Esophagus mucosa (tissue), 1 donor: Measurements from ENCODE around the gene GAGE10. TPM values are rescaled to one million over a fixed set of nuclear protein-coding genes. Genes with fewer than 3 reads are reported as not detected.

Experiments used
- ATAC-seq: fragments of 200-7000 bp; cut with Tn5 transposase; one replicate; pipeline ENCODE4 v1.9.1; 2020
- total RNA-seq: library from RNA; stranded (reverse); gene quantifications from one replicate; pipeline ENCODE4 v1.2.4, GENCODE V29; 2023
- donor health status: DM: yes; HTN: yes; CAD: no.

The GAGE10 gene, protein sequence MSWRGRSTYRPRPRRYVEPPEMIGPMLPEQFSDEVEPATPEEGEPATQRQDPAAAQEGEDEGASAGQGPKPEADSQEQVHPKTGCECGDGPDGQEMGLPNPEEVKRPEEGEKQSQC
- total RNA-seq = not detected

GRCh38 chrX:49303346-49303745 is at the start of gene GAGE10:
Gene GAGE10 (plus strand): TSS chrX:49303646. CDS start chrX:49304860, 1,214 bp downstream.
- ATAC-seq = no peak

GRCh38 chrX:49254639-49255038 is 48.8 kb upstream of the GAGE10 start:
- ATAC-seq = no peak

DNA sequence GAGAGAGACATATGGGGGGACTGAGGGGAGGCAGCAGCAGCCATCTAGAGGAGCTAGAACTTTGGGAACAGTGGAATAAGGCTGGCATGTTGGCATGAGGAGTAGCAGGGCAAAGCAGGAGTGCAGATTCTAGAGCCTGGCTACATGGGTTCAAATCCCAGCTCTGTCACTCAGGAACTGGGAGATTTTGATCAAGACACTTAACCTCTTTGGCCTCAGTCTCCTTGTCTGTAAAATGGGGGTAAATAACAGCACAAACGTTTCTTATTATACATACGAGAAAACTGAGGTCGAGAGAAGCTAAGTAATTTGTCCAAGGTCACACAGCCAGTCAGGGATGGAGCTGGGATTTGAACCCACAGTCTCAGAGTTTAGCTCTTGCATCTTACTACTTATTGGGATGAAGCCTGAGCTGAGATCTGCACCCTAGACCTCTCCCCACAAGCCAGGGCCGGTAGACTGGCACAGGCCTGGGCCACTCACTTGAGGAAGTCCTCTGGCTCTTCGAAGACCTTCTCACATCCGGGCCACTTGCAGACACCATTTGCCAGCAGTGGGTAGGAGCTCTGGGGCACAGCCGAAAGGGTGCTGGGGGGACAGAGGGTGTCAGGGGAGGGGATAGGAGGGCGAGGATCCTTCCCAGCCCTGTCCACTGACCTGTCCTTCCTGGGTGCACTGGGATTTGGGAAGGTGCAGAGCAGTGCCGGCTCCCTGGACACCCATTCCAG is 47.0 kb upstream of the GAGE10 start:
- ATAC-seq = no peak

- ATAC-seq = no peak
Measured at GRCh38 chrX:49257074-49257790, 46.2 kb upstream of the GAGE10 start.

DNA sequence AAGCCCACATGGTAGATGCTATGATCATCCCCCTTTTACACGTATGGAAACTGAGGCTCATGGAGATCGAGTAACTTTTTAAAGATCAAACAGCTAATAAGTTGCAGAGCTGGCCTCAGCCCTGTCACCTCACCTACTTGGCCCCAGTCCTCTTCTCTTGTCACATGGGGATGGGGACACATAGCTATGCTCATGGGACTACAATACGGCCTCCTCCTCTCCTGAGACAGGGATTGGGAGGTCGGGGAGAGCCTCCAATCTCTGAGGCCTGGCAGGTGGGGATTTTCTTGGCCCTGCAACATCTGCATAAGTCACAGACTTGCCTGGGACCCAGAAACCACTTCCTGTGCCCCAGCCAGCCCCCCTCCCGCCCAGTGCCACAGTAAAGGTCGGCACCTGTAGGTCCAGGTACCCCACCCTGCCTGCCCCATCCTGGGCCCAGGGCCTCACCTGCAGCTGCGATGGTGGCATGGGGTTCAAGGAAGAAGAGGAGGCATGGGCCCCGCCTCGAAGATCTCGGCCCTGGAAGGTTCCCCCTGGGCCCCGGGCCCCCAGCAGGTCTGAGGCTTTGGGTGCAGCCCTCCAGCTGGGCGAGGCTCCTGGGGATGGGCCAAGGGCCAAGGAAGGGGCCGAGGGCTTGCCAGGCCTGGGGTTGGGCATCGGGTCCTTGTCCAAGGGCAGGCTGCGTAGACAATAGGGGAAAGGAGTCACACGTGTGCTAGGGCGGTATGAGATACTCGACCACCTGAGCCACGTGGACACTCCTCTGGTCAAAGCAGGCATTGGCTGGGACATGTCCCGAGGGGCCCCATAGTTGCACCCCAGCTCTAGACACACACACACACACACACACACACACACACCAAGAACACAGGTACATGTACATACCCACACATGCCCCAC is 45.3 kb upstream of the GAGE10 start:
- peak; percentile 13 for ATAC-seq

DNA sequence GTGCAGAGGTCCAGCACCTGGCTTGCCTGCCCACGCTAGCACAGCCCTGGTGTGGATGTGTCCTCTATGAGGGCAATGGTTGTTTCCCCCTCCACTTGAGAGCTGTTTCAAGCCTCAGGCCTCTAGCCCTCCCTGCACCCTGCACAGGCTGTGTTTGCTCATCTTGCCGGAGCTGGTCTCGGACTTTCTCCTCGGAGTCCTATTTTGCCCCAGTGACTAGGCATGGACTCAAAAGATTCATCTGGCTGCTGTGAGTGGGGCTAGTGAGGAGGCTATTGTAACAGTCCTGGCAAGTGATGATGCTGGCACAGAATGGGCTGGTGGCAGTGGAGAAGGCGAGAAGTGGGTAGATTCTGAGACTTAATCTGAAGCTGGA is 44.7 kb upstream of the GAGE10 start:
- ATAC-seq = no peak

- no peak for ATAC-seq
Measured at GRCh38 chrX:49260221-49260985, 43.0 kb upstream of the GAGE10 start.

- no peak for ATAC-seq
Measured at GRCh38 chrX:49262603-49263002, 40.8 kb upstream of the GAGE10 start.

GRCh38 chrX:49263631-49264030 is 39.8 kb upstream of the GAGE10 start:
- ATAC-seq = no peak

- ATAC-seq = no peak
Measured at GRCh38 chrX:49264460-49264859, 39.0 kb upstream of the GAGE10 start, which contains the start of gene FOXP3. Gene FOXP3 (minus strand): TSS chrX:49264710. CDS start chrX:49258505, 6,205 bp downstream.

DNA sequence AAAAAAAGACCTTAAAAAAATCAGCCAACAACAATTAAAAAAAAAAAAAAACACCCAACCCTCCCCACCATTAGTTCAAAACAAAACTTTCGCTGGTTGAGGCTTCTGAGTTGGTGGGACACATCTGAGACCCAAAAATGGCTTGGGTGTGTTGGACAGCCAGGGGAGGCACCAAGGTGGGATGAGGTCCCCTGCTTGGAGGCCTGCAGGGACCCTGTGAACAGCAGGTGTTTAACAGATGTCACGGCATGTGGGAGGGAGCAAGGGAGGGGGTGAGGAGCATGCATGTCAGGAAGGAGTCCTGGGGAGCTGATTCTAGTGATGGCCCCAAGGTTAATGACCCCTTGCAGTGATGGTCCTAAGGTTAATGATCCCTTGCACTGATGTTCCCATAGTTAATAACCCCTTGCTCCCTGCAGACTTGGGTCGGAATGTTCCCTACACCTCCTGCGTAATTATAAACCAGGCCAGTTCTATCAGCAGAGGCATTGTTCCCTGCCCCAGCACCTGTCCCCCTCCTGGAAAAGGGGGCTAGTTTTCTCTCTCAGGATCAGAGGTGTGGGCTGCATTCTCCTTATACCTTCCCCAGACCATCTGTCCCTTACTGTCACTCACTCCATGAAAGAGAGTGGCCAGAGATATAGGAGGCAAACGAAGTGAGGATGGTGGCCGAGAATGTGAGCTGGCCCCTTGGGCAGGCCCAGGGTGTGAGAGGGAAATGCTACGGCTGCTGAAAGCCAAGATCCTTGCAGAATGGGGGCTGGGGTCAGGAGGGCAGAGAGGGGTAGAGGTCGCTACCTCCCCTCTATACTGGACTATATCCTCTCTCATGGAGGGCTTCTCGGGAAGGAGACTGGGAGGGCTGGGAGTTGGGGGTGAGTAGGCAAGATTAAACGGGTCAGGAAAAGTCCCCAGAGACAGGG is 36.7 kb upstream of the GAGE10 start:
- ATAC-seq = no peak

- no peak for ATAC-seq
Measured at GRCh38 chrX:49268702-49269009, 34.8 kb upstream of the GAGE10 start.

DNA sequence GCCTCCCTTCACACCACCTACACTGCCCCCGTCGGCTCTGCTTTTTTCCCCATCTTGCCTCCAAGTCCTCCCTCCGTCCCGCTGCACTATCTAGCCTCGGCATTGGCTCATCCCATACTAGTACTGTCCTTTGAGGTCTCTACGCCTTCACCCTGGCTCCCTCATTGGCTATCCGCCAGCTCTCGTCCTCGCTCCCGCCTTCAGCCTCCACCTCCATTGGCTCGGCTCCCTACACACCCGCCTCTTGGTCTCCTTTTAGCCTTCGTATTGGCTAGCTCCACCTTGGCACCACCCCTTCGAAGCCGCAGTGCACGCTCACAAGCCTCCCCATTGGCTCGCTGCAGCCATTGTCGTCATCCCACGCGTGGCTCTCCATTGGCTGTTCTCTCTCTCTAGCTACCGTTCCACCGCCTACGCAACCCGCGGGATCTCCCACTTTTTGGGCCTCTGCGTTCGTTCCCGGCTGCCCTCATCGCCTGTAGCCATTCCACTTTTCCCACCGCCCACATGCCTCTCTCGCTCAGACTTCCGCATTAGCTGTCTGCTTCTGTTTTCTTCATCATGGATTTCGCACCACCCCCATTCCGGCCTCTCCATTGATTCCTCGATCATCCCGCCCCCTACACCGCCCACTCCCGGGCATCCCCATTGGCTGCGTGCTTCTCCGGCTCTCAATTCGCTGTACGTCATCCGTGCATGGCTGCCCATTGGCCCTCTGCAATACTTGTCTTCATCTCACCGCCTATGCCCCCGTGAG is 34.3 kb upstream of the GAGE10 start:
- ATAC-seq = peak; percentile 93

GRCh38 chrX:49269767-49270248 is 33.6 kb upstream of the GAGE10 start, which contains the start of gene PPP1R3F:
Gene PPP1R3F (plus strand): TSS chrX:49269793. CDS start chrX:49269870, 77 bp downstream.
- peak; percentile 12 for ATAC-seq

DNA sequence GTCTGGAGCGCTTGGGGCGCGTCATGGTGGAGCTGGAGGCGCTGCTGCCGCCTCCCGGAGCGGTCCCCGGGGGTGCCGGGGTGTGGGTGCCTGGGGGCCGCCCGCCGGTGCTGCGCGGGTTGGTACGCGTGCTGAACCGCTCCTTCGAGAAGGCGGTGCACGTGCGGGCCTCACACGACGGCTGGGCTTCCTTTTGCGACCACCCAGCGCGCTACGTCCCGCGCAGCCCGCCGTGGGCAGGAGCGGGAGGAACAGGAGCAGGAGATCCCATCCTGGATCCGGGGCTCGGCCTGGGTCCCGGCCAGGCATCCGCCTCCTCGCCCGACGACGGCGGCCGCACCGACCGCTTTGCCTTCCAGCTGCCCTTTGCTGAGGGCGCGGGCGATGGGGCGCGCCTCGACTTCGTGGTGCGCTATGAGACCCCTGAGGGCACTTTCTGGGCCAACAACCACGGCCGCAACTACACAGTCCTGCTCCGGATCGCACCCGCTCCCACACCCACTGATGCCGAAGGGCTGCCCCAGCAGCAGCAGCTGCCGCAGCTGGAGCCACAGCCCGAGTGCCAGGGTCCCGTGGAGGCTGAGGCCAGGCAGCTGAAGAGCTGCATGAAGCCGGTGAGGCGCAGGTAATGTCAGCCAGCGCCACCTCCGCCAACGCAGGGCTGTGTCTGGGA is 33.1 kb upstream of the GAGE10 start:
- no peak for ATAC-seq

- ATAC-seq = peak; percentile 53
Measured at GRCh38 chrX:49271341-49271740, 32.1 kb upstream of the GAGE10 start.

DNA sequence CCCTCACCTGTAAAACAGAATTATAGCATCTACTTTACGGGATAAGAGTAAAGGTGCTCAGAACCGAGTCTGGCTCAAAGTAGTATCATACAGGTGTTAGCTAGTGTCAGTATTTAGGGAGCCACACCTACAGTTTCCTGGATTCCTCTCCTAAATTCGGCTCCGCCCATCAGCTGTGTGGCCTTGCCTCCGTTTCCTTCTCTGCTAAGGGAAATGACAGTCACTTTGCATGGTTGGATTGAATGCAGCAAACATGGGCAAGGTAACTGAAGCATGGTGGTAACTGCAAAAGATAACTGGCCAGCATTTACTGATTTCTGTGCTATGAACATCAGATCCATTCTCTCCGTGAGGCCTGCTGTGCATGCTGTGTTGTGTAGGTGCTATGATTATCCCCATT is 31.0 kb upstream of the GAGE10 start:
- ATAC-seq = no peak

GRCh38 chrX:49273181-49273727 is 30.2 kb upstream of the GAGE10 start:
- no peak for ATAC-seq

DNA sequence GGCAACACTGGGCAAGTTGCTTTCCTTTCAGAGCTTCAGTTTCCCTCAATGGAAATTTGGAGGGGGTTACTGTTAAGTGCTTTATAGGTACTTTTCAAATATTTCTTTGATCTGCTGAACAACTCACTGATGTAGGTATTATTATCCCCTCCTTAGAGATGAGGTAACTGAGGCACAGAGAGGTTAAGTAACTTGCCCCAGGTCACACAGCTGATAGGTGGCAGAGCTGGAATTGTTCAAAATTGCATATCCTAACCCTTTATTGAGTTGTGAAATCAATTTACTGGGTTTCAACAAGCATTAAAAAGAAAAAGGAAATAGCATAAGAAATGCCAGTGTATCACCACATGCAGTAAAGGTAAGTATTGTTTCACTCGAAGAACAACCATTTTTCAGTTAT is 27.2 kb upstream of the GAGE10 start:
- no peak for ATAC-seq
